Neural progenitor cell (in vitro differentiated cells): ENCODE data around the gene CLEC17A.
"Not testable (repeated sequence)": the region's sequence is repeated elsewhere in the genome, so short reads cannot be mapped to it uniquely, and the experiment has no call there.

Experiments
- CTCF ChIP-seq: fragments of 200-600 bp; sonication (generic); IDR thresholded peaks from 2 replicates; pipeline ENCODE4 v1.5.1; 2017; ENCODE audit warnings: antibody characterized with exemption, mild to moderate bottlenecking
- EZH2phosphoT487 ChIP-seq: fragments of 200-600 bp; sonication (generic); IDR thresholded peaks from 2 replicates; pipeline ENCODE4 v1.6.1; 2017; ENCODE audit warnings: antibody characterized with exemption

GRCh38 chr19:14585187-14585586 is 2.3 kb downstream of the CLEC17A start:
- not testable (repeated sequence) for TF ChIP-seq CTCF, EZH2phosphoT487
